Adipose tissue (tissue), 3 donors: ENCODE data around the gene PACSIN2. TPM values are rescaled to one million over a fixed set of nuclear protein-coding genes. Genes with fewer than 3 reads are reported as not detected.

Experiments
- H3K27ac ChIP-seq: one replicate; pipeline ENCODE4 v1.5.1; 2013; ENCODE audit warnings: low read depth, low read length
- WGBS, 3 donors: extraction: QIAGEN DNeasy Blood & Tissue Kit; methylation state at CpG; one replicate each; pipeline ENCODE4 v1.1.7; 2013; 5-methylcytosine and 5-hydroxymethylcytosine counted together
- polyA plus RNA-seq, 3 donors: library from polyadenylated mRNA; stranded (reverse); fragments of 200-250 nt; gene quantifications; one replicate each; pipeline ENCODE4 v1.2.3, GENCODE V29; 2013
- donor health status: healthy with polysubstance abuse.
- donor health status: Bipolar disorder and iron deficiency.
- donor health status: healthy.

The PACSIN2 gene
- polyA plus RNA-seq, 3 donors: 21.9 to 53.1 (median 24.6) TPM

- H3K27ac ChIP-seq: peak overlapping the region; percentile 82
- 10 to 25% (median 25%) methylated on average over 9 of the region's 9 CpGs for WGBS, 3 donors
Observed at GRCh38 chr22:42994917-42995562, 19.9 kb downstream of the PACSIN2 start.

- peak overlapping the region; percentile 82 for H3K27ac ChIP-seq
- 73 to 90% (median 79%) methylated on average over 12 of the region's 12 CpGs for WGBS, 3 donors
Observed at GRCh38 chr22:42994276-42994916, 20.6 kb downstream of the PACSIN2 start.

GRCh38 chr22:42993651-42994275 lies 21.2 kb downstream of the PACSIN2 start:
- 52 to 60% (median 56%) methylated on average over 12 of the region's 12 CpGs for WGBS, 3 donors
- H3K27ac ChIP-seq: no peak overlapping the region

- no peak overlapping the region for H3K27ac ChIP-seq
- WGBS, 3 donors: 66 to 75% (median 70%) methylated on average over 9 of the region's 9 CpGs
Observed at GRCh38 chr22:42992886-42993479, 22.0 kb downstream of the PACSIN2 start.

GRCh38 chr22:42992092-42992491 lies 22.9 kb downstream of the PACSIN2 start:
- H3K27ac ChIP-seq: no peak overlapping the region
- 93 to 100% (median 97%) methylated on average over 3 of the region's 3 CpGs for WGBS, 3 donors

GRCh38 chr22:42991010-42991651 lies 23.8 kb downstream of the PACSIN2 start:
- WGBS, 3 donors: 19 to 83% (median 73%) methylated on average over 5 of the region's 5 CpGs
- H3K27ac ChIP-seq: no peak overlapping the region

- WGBS, 3 donors: 54 to 76% (median 73%) methylated on average over 9 of the region's 9 CpGs
- H3K27ac ChIP-seq: no peak overlapping the region
Observed at GRCh38 chr22:42990131-42990838, 24.7 kb downstream of the PACSIN2 start.

GRCh38 chr22:42986115-42986514 lies 28.8 kb downstream of the PACSIN2 start:
- H3K27ac ChIP-seq: no peak overlapping the region
- WGBS, 3 donors: 48 to 95% (median 90%) methylated on average over 13 of the region's 13 CpGs

GRCh38 chr22:42985531-42985905 lies 29.4 kb downstream of the PACSIN2 start:
- 54 to 94% (median 88%) methylated on average over 3 of the region's 3 CpGs for WGBS, 3 donors
- no peak overlapping the region for H3K27ac ChIP-seq

- no peak overlapping the region for H3K27ac ChIP-seq
- 89 to 97% (median 90%) methylated on average over 9 of the region's 9 CpGs for WGBS, 3 donors
Observed at GRCh38 chr22:42984814-42985530, 30.0 kb downstream of the PACSIN2 start.

GRCh38 chr22:42984397-42984796 lies 30.6 kb downstream of the PACSIN2 start:
- 69 to 97% (median 92%) methylated on average over 4 of the region's 4 CpGs for WGBS, 3 donors

GRCh38 chr22:42983470-42983869 lies 31.5 kb downstream of the PACSIN2 start:
- H3K27ac ChIP-seq: no peak overlapping the region

More at GRCh38 chr22:42984397-42984796, 30.6 kb downstream of the PACSIN2 start:
- H3K27ac ChIP-seq: no peak overlapping the region

GRCh38 chr22:42979606-42980005 lies 35.3 kb downstream of the PACSIN2 start:
- WGBS, 3 donors: 77 to 83% (median 82%) methylated on average over 4 of the region's 4 CpGs
- no peak overlapping the region for H3K27ac ChIP-seq

GRCh38 chr22:42978453-42979103 lies 36.4 kb downstream of the PACSIN2 start:
- 29 to 54% (median 48%) methylated on average over 5 of the region's 5 CpGs for WGBS, 3 donors
- H3K27ac ChIP-seq: no peak overlapping the region

GRCh38 chr22:42977569-42977968 lies 37.4 kb downstream of the PACSIN2 start:
- 56 to 82% (median 74%) methylated on average over 6 of the region's 6 CpGs for WGBS, 3 donors
- no peak overlapping the region for H3K27ac ChIP-seq

- no peak overlapping the region for H3K27ac ChIP-seq
- 64 to 83% (median 78%) methylated on average over 7 of the region's 7 CpGs for WGBS, 3 donors
Observed at GRCh38 chr22:42976217-42976933, 38.6 kb downstream of the PACSIN2 start.

- H3K27ac ChIP-seq: no peak overlapping the region
- WGBS, 3 donors: 54 to 96% (median 91%) methylated on average over 3 of the region's 3 CpGs
Observed at GRCh38 chr22:42974223-42974622, 40.7 kb downstream of the PACSIN2 start.
